GM18526 (cell line): ENCODE results near the gene SMYD3.

Experiments
- POLR2A ChIP-seq: IDR thresholded peaks from 3 replicates; pipeline ENCODE4 v1.6.1; 2011; ENCODE audit not compliant: insufficient read length; ENCODE audit errors: extremely low read depth

SMYD3 gene

GRCh38 chr1:245788269-245788668 lies 718.8 kb downstream of the SMYD3 start:
- TF ChIP-seq POLR2A: no peak

GRCh38 chr1:245786948-245787347 lies 720.1 kb downstream of the SMYD3 start:
- no peak for TF ChIP-seq POLR2A

DNA sequence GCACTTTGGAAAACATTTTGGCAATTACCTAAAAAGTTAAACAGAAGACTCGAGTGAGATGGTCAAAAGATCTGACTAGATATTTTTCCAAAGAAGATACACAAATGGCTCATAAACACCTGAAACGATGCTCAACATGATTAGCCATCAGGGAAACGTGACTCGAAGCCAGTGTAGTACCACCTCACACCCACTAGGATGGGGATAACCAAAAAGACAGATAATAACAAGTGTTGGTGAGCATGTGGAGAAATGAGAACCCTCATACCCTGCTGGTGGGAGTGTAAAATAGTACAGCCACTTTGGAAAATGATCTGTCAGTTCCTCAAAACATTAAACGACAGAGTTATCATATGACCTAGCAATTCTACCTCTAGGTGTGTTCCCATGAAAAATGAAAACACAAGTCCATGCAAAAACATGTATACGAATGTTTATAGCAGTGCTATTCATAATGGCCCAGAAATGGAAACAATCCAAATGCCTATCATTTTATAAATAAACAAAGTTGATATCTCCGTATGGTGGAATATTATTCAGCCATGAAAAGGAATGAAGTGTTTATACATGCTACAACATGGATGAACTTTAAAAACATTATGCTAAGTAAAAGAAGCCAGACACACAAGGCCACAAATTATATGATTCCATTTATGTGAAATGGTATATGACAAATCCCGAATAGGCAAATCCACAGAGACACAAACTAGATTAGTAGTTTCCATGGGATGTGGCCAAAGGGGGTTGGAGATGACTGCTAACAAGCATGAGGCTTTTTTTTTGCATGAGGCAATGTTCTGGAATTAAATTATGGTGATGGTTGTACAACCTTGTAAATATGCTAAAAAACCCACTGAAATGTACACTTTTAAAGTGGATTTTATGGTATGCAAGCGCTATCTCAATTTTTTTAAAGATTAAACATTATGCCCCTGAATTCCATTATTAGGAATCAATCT lies 727.0 kb downstream of the SMYD3 start:
- no peak for TF ChIP-seq POLR2A

- TF ChIP-seq POLR2A: no peak
Measured at GRCh38 chr1:245777752-245778151, 729.3 kb downstream of the SMYD3 start.

- no peak for TF ChIP-seq POLR2A
Measured at GRCh38 chr1:245776694-245777332, 730.3 kb downstream of the SMYD3 start.

DNA sequence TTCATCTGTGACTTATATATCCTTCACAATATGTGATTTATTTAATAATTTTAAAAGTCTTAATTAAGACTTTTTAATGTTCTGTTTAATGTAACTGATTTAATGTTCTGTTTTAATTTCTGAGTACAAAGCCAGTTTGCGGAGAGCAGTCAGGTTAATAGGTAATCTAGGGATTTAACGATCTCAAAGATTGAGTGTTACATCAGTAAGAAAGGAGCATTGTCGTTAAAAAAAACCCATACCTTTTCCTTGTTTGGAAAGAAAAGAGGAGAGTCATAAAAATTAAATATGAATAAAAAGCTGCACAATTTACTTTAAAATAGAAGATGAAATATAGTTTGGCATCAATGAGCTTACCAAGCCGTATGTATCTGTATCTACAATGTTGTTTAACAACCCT lies 730.9 kb downstream of the SMYD3 start:
- TF ChIP-seq POLR2A: no peak

- no peak for TF ChIP-seq POLR2A
Measured at GRCh38 chr1:245774196-245774595, 732.9 kb downstream of the SMYD3 start.

DNA sequence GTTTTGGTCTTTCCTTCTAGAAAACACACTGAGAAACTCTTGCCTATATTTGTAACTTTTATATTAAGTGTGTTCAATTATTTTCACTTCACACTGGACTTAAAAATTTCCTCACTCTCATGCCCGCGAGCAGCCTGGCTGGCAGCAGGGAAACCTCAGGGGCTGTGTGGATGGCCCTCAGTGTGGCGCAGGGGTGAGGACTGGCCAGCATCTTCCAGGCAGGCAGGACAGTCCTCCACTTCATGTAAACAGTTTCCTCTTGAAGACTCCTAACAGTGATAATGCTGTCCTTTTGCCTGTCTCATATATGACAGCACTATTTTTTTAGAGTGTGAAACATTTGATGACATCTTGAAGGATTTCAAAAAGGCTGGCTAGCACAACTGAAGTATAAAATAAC lies 733.7 kb downstream of the SMYD3 start:
- TF ChIP-seq POLR2A: no peak

- TF ChIP-seq POLR2A: no peak
Measured at GRCh38 chr1:245772739-245773138, 734.3 kb downstream of the SMYD3 start.

DNA sequence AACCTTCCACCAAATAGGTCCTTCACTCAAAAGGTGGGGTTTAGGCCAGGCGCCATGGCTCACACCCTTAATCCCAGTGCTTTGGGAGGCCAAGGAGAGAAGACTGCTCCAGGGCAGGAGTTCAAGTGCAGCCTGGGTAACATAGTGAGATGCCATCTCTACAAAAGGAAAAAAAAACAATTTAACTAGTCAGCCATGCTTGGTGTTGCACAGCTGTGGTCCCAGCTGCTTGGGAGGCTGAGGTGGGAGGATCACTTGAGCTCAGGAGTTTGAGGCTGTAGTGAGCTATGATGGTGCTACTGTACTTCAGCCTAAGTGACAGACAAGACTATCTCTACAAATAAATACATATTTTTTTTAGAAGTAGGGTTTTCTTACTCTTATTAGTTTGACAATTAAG lies 734.8 kb downstream of the SMYD3 start:
- TF ChIP-seq POLR2A: no peak

- TF ChIP-seq POLR2A: no peak
Measured at GRCh38 chr1:245771511-245772281, 735.4 kb downstream of the SMYD3 start.

- no peak for TF ChIP-seq POLR2A
Measured at GRCh38 chr1:245770156-245770555, 736.9 kb downstream of the SMYD3 start.

GRCh38 chr1:245768596-245768995 lies 738.5 kb downstream of the SMYD3 start:
- no peak for TF ChIP-seq POLR2A

DNA sequence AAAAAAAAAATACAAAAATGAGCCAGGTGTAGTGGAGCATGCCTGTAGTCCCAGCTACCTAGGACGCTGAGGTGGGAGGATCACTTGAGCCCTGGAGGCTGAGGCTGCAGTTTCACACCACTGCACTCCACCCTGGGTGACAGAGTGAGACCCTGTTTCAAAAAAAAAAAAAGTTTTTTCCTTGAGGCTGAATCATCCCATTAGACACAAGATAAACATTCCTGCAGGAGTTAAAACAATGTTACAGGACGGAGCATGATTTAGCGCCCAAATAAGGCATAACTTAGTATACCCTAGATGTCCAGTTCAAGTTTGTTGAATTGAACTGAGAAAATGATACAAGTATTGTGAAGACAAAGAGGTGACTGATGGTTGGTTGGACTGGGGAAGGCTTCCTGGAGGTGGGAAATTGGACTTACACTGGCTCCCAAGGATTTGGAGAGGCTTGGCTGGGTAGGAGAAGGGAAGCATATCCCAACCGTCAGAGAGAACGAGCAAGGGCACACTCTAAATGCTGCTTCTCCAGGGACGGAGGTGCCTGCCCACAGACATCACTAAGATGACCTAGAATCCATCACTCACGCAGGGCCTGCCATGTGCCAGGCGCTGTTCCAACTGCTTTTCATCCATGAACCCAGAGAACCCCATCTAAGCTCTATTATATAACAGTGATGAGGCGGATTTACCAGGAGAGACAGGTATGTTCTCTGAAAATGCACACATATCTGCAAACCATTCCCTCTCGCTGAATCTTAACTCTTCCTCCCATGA lies 741.7 kb downstream of the SMYD3 start:
- TF ChIP-seq POLR2A: no peak

GRCh38 chr1:245763873-245764331 lies 743.2 kb downstream of the SMYD3 start:
- TF ChIP-seq POLR2A: no peak
